Glomerular visceral epithelial cell (primary cell): ENCODE data around the gene MCM3AP.
"Not testable (repeated sequence)": the region's sequence is repeated elsewhere in the genome, so short reads cannot be mapped to it uniquely, and the experiment has no call there.

Source experiments
- DNase-seq: peaks from one replicate; pipeline ENCODE4 v3.0.0-alpha.2; 2016; ENCODE audit errors: extremely low spot score

The MCM3AP gene

GRCh38 chr21:46205166-46205565 is 80.2 kb downstream of the MCM3AP start:
- DNase-seq, result no peak

DNA sequence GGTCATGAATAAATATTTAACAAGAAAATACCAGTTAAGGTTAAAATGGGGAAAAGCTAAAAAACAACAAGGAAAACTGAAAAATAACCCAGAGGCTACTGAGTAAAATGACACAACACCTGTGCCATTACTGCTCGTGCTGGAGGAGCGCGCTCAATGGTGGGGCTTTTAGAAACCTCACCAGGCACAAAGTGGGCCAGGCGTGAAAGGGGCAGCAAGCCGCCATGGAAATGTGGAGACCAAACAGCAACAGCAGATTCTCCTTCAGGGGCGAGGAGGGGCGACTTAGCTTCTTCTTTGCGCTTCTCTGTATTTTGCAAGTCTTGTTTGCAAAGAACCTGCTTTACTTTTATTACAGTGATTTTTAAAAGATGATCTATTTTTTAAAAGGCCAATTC is 82.2 kb downstream of the MCM3AP start:
- no peak for DNase-seq

GRCh38 chr21:46202592-46203202 is 82.7 kb downstream of the MCM3AP start:
- no peak for DNase-seq

- DNase-seq, result not testable (repeated sequence)
Observed at GRCh38 chr21:46200877-46201803, 84.3 kb downstream of the MCM3AP start.

GRCh38 chr21:46199436-46200373 is 85.7 kb downstream of the MCM3AP start:
- DNase-seq, result no peak

DNA sequence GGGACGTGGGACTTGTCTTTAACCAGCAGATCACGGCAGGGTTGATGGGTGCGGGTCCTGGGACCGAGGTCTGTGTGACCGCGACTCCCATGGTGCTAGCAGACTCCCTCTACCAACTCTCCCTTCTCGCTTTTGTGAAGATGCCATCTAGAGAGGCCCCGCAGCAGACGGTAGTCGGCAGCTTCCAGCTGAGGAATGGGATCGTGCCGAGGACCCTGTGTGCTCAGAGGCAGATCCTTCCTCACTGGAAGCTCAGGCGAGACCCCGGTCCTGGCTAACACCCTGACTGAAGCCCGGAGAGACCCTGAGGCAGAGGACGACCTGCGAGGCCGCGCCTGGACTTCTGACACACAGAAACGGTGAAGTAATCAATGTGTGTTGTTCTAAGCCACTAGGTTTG is 88.7 kb downstream of the MCM3AP start:
- no peak for DNase-seq

DNA sequence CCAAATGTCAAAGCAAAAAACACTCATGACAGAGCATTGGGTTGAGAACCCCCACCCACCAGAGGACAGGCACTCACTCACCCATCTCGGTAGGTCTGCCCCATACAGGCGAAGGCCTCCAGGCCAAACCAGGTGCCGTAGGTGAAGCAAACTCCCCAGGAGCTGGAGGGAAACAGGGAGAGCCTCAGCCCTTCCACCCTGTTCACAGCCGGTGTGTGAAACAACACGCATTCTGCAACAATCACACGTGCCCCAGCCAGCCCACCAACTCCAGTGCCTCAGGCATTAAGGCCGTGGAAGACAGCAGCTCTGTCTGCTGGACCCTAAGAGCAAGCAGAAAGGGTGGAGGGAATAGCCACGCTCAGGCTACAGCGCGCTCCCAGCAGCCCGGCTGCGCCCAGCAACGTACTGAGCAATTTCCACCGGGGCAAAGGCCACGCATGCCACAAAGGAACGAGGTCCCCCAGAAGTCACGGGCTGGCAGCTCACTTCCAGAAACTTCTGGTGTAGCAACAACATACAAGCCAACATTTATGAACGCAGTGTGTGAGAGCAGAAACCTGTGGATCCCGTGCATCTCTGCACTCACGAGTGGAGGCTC is 89.7 kb downstream of the MCM3AP start:
- DNase-seq, result no peak

DNA sequence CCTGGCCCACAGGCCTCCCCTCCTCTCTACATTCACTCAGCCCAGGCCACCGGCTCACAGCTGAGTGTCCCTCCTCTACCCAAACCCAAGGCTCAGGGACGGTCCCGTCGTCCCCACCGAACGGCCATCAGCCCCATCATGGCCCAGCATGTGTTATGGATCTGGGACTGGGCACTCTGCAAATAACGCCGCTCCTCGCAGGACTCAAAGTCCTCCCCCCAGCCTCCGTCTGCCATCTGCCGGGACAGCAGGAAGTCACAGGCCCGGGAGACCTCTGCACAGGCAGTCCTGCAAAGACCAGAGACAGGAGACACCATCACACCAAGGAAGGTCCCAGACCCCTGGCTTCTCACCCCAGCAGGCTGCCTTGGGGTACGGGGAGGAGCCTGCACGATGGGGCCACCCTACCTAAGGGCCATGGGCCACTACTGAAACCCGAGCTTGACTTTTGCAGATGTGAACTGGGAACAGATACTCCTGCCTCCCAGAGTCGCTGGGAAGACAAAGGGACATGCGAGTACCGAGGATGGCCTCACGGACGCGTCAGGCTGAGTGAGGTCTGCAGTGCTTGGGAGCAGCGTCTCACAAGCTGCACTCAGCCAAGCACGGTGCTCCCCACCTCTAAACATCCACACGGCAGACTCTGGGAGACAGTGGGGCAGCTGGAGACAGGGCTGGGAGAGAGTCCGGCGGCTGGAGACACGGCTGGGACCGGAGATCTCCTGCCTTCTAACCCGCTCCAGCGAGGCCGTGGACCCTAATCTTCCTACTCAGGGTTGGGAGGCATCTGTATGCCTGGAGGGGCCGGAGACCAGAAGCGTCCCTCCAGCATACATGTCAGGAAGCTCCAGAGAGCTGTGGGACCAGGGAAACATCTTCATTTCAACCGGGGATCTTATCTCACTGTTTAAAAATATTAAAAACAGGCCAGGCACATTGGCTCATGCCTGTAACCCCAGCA is 90.8 kb downstream of the MCM3AP start:
- no peak for DNase-seq

DNA sequence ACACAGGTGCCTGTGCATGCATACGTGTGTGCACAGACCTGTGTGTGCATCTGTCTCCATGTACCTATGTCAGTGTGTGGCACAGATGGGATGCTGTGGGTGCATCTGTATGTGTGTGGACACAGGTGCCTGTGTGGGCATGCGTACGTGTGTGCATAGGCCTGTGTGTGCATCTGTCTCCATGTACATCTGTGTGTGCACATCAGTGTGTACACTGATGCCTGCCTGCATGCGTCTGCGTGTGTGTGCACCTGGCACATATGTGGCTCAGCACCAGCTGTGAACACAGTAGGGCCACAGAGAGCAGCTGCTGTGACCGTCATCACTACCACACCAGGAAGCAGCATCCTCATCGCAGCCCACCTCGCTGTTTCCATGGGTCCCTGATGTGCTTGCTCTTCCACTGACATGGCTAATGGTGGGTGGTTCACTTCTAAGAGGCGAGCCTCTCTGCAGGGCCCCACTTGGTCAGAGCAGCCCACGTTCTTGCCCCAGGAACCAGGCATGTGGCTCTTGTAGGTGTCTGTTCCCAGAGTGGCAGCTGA is 91.5 kb downstream of the MCM3AP start:
- no peak for DNase-seq

GRCh38 chr21:46191686-46192575 is 93.5 kb downstream of the MCM3AP start:
- no peak for DNase-seq

DNA sequence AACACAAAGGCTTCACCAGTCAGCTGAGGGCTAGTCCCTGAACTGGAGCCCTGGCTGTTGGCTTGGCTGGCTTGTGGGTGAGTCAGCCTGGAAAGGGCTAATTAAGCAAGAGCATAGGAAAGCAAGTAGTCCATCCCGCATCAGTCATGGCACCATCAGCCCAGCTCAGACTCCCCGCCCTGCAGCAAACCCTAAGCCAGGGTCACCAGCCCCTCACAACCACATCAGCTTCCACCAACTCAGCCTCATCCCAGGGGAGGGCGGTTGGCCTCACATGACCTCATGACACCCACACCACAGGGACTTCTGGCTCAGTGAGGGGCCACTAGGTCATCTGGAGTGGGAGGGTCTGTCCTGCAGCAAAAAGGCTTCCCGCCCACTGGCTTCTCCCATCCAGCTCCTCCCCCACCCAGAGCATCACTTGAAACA is 94.1 kb downstream of the MCM3AP start:
- DNase-seq, result peak; percentile 21

- no peak for DNase-seq
Observed at GRCh38 chr21:46190491-46191131, 94.8 kb downstream of the MCM3AP start.

- DNase-seq, result no peak
Observed at GRCh38 chr21:46189959-46190490, 95.4 kb downstream of the MCM3AP start.

DNA sequence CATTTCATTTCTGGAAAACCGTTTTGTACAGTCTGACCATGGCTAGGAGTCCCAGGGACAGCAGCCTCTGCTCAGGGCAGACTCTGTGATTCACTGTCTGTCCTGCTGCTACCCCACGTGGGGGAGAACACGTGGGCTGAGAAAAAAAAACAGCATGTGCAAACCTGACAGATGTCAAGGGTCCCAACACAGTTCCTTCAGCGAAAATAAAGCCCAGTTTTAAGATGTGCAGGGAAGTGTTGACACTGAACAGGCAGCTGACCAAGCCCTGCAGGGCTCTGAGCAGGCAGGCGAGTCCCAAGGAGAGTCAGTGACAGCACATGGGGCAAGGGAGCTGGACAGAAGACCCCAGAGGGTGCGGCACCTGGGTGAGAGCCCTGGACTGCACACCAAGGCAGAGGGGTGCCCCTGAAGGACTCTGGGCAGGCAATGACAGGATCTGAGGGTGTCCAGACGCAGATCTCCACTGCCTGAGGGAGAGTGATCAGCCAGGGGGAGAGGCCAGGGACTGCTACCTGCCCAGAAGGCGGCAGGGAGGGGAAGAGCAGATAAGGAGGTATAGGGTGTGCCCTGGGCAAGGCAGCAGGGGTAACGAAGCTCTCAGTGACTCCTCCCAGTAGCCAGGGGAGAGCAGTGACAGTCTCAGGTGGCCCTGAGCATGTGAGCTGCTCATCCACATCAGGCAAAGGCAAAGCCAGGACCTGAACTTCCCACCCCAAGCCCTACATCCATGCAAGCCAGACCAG is 96.0 kb downstream of the MCM3AP start:
- peak; percentile 31 for DNase-seq

GRCh38 chr21:46188226-46189212 is 96.9 kb downstream of the MCM3AP start:
- peak; percentile 49 for DNase-seq

DNA sequence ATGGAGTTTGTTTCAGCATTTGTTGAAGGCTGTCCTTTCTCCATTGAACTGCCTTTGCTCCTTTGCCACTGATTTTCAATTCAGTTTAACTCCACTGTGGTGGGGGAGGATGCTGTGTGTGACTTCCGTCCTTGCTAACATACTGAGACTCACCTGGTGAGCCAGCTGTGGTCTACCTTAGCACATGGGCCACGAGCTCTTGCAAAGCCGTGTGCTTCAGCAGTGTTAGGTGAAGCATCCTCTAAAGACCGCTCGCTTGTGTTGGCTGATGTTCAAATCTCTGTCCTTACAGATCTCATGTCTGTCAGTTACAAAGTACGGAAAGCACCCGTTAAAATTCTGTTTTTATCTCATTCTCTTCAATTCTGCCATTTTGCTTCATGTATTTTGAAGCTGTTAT is 97.6 kb downstream of the MCM3AP start:
- no peak for DNase-seq
